GM12878 (cell line): ENCODE measurements around the gene HTR3C. TPM values are rescaled to one million over a fixed set of nuclear protein-coding genes. Genes with fewer than 3 reads are reported as not detected.

ENCODE experiments used
- ATAC-seq: fragments of 200-7000 bp; cut with Tn5 transposase; 3 replicates; pipeline ENCODE4 v1.9.1; 2020; ENCODE audit warnings: mild to moderate bottlenecking, moderate library complexity
- BruUV-seq: library from RNA; stranded (reverse); fragments of 400-500 nt; replicated peaks from 2 replicates; lab custom pipeline; 2021; lab: Mats Ljungman, UMichigan
- CTCF ChIA-PET: fragments of 300-600 bp; sonication (Branson Sonifier 250); formaldehyde crosslinking; extraction: SDS; loops from one replicate; lab custom pipeline; 2021; ENCODE audit warnings: inconsistent platforms; lab: Yijun Ruan, JAX
- POLR2A ChIA-PET: fragments of 350-600 bp; formaldehyde crosslinking; extraction: SDS; loops from one replicate; lab custom pipeline; 2021; ENCODE audit warnings: inconsistent platforms; lab: Charles Lee
- RAD21 ChIA-PET: fragments of 300-600 bp; sonication (Branson Sonifier 250); formaldehyde crosslinking; loops from one replicate; lab custom pipeline; 2023; ENCODE audit warnings: antibody characterized with exemption; ENCODE audit not compliant: unreplicated experiment; lab: Charles Lee
- SMC1A ChIA-PET: fragments of 300-600 bp; sonication (Branson Sonifier 250); formaldehyde crosslinking; loops from one replicate; lab custom pipeline; 2023; ENCODE audit not compliant: unreplicated experiment, uncharacterized antibody; lab: Charles Lee
- DNase-seq: peaks from one replicate; pipeline ENCODE4 v3.0.0-alpha.2; 2011; ENCODE audit warnings: low read depth, low spot score
- FAIRE-seq: peaks from 3 replicates; lab custom pipeline; 2011; peaks lifted over from hg19 to GRCh38; lab: Jason Lieb, UNC
- H2AFZ ChIP-seq: 2 replicates; pipeline ENCODE4 v1.6.0; 2011; ENCODE audit warnings: low read depth, low read length, control low read depth; ENCODE audit not compliant: control insufficient read depth
- H3K27ac ChIP-seq: 2 replicates; pipeline ENCODE4 v1.5.1; 2011; ENCODE audit warnings: control low read depth; ENCODE audit not compliant: control insufficient read depth, insufficient read depth
- H3K27me3 ChIP-seq, 2 experiments: replicated peaks in 1 of 2; 2 replicates each; pipeline versions ENCODE4 v1.6.0 to v1.6.1; 2011; ENCODE audit warnings: low read length in 1 of 2; ENCODE audit not compliant: control insufficient read depth in 2 of 2, insufficient read depth in 2 of 2
- H3K36me3 ChIP-seq, 2 experiments: 2 replicates each; pipeline ENCODE4 v1.5.1; 2011; ENCODE audit warnings: low read length in 1 of 2; ENCODE audit not compliant: control insufficient read depth in 2 of 2, insufficient read depth in 2 of 2
- H3K4me1 ChIP-seq: 2 replicates; pipeline ENCODE4 v1.6.1; 2011; ENCODE audit warnings: mild to moderate bottlenecking, low read length, moderate library complexity, mixed read lengths; ENCODE audit not compliant: control insufficient read depth, insufficient read depth
- H3K4me2 ChIP-seq: 2 replicates; pipeline ENCODE4 v1.6.0; 2011; ENCODE audit warnings: control low read depth; ENCODE audit not compliant: control insufficient read depth, insufficient read depth
- H3K4me3 ChIP-seq: fragments of 200-600 bp; sonication (generic); 2 replicates; pipeline ENCODE4 v1.5.1; 2016
- H3K79me2 ChIP-seq: 2 replicates; pipeline ENCODE4 v1.6.0; 2011; ENCODE audit warnings: low read length; ENCODE audit not compliant: control insufficient read depth, insufficient read depth
- H3K9ac ChIP-seq: 2 replicates; pipeline ENCODE4 v1.8.0; 2011; ENCODE audit warnings: low read length, control low read depth, mixed read lengths; ENCODE audit not compliant: control insufficient read depth, insufficient read depth
- H3K9me3 ChIP-seq: replicated peaks from 3 replicates; pipeline ENCODE4 v1.5.1; 2011; ENCODE audit warnings: mild to moderate bottlenecking, low read length; ENCODE audit not compliant: control insufficient read depth, insufficient read depth
- H4K20me1 ChIP-seq: 2 replicates; pipeline ENCODE4 v1.6.0; 2011; ENCODE audit not compliant: control insufficient read depth, insufficient read depth
- ATF3 ChIP-seq: IDR thresholded peaks from 2 replicates; pipeline ENCODE4 v1.6.1; 2011; ENCODE audit warnings: low read depth, mild to moderate bottlenecking, low read length, moderate library complexity, borderline replicate concordance; ENCODE audit errors: extremely low read depth
- BMI1 ChIP-seq: fragments of 450-650 bp; IDR thresholded peaks from 2 replicates; pipeline ENCODE4 v1.6.1; 2016; ENCODE audit warnings: mild to moderate bottlenecking, moderate library complexity, borderline replicate concordance
- CHD1 ChIP-seq: IDR thresholded peaks from 2 replicates; pipeline ENCODE4 v1.6.1; 2012; ENCODE audit warnings: low read depth, low read length, improper control_type of control experiment
- HDGF ChIP-seq: fragments of 450-650 bp; IDR thresholded peaks from 2 replicates; pipeline ENCODE4 v1.6.1; 2016; ENCODE audit warnings: antibody characterized with exemption
- IKZF2 ChIP-seq, 2 experiments: fragments of 450-650 bp; IDR thresholded peaks; 2 replicates each; pipeline ENCODE4 v1.6.1; 2017; ENCODE audit warnings: mild to moderate bottlenecking in 2 of 2, moderate library complexity in 2 of 2
- IRF3 ChIP-seq: fragments of 450-650 bp; IDR thresholded peaks from 2 replicates; pipeline ENCODE4 v1.6.1; 2014; ENCODE audit warnings: mild to moderate bottlenecking
- JUND ChIP-seq: IDR thresholded peaks from 2 replicates; pipeline ENCODE4 v1.6.1; 2012; ENCODE audit warnings: low read depth, mild to moderate bottlenecking, low read length, improper control_type of control experiment, moderate library complexity
- MLLT1 ChIP-seq: fragments of 450-650 bp; IDR thresholded peaks from 2 replicates; pipeline ENCODE4 v1.6.1; 2016; ENCODE audit warnings: mild to moderate bottlenecking
- NR2C2 ChIP-seq: IDR thresholded peaks from 2 replicates; pipeline ENCODE4 v1.6.1; 2011; ENCODE audit warnings: borderline replicate concordance, low read depth; ENCODE audit not compliant: control insufficient read depth, insufficient read length
- POU2F2 ChIP-seq: IDR thresholded peaks from 3 replicates; pipeline ENCODE4 v1.6.1; 2011; ENCODE audit warnings: low read depth, mild to moderate bottlenecking, low read length, borderline replicate concordance
- USF1 ChIP-seq: IDR thresholded peaks from 2 replicates; pipeline ENCODE4 v1.6.1; 2011; ENCODE audit warnings: borderline replicate concordance, low read depth, mild to moderate bottlenecking, moderate library complexity, mixed read lengths, low read length; ENCODE audit not compliant: insufficient read depth; ENCODE audit errors: extremely low read length
- ZNF217 ChIP-seq: fragments of 450-650 bp; IDR thresholded peaks from 2 replicates; pipeline ENCODE4 v1.6.1; 2017; ENCODE audit warnings: antibody characterized with exemption, mild to moderate bottlenecking
- WGBS: methylation state at CpG from one replicate; pipeline ENCODE4 v1.1.6; 2016; ENCODE audit warnings: low lambda C conversion rate; ENCODE audit not compliant: insufficient replicate concordance, insufficient coverage; ENCODE audit errors: missing lambda C conversion rate; 5-methylcytosine and 5-hydroxymethylcytosine counted together
- in situ Hi-C: fragments of 300-500 bp; cut with MboI; formaldehyde crosslinking; loops from 9 replicates; pipeline ENCODE4 v1.14.3; 2018; ENCODE audit warnings: mixed read lengths
- intact Hi-C: fragments of 100-400 bp; cut with micrococcal nuclease; formaldehyde crosslinking; loops from one replicate; pipeline ENCODE4 v1.14.2; 2022; ENCODE audit not compliant: unreplicated experiment
- polyA plus RNA-seq, 11 experiments: library from polyadenylated mRNA; depleted of rRNA in 4 of 11; unstranded in 6 of 11; stranded (reverse) in 5 of 11; fragments of >200 nt; fragmentation: Nextera tagmentation in 4 of 11; fragmentation: Illumina TruSeq in 1 of 11; extraction: Ambion mirVana in 4 of 11; extraction: Trizol in 1 of 11; gene quantifications; 1 replicate in 1 of 11; 2 replicates in 10 of 11; pipeline versions ENCODE4 v1.2.1 to v1.2.3, GENCODE V29; 2011 to 2016; ENCODE audit warnings: inconsistent platforms in 2 of 11, missing spikeins in 2 of 11, low read depth in 1 of 11
- total RNA-seq, 4 experiments: library from RNA; depleted of rRNA in 3 of 4; stranded (reverse); fragments of >200 nt in 3 of 4; fragmentation: Illumina TruSeq in 1 of 4; extraction: Trizol in 1 of 4; gene quantifications; 2 replicates each; pipeline versions ENCODE4 v1.2.1 to v1.2.3, GENCODE V29; 2013 to 2021

The HTR3C gene
- total and polyA plus RNA-seq, 10 of the 15 experiments (the other 5 are each of a cell fraction or from before 2014, with no cell fraction given) = not detected

- no peak for TF ChIP-seq NR2C2
Observed at GRCh38 chr3:184058029-184058428, 5.2 kb downstream of the HTR3C start (continued).

- H3K27ac ChIP-seq = no peak overlapping the region
- POLR2A ChIA-PET = no interaction called here
- CTCF ChIA-PET = no interaction called here
- H3K27me3 ChIP-seq = no peaks in the 10 kb centered on the region; a peak in 2 of 4 replicates
- H3K4me1 ChIP-seq = no peaks in the 10 kb centered on the region
- H3K9me3 ChIP-seq = no peaks in the 10 kb centered on the region
- 19% methylated on average over 7 of the region's 7 CpGs for WGBS
- H3K4me3 ChIP-seq = no peak overlapping the region
- no peaks in the 10 kb centered on the region for H3K79me2 ChIP-seq
- H3K4me2 ChIP-seq = no peak overlapping the region
- SMC1A ChIA-PET = no interaction called here
- in situ Hi-C loops = no loop called here
- RAD21 ChIA-PET = no interaction called here
- H3K9ac ChIP-seq = no peak overlapping the region
- ATAC-seq = no peak
- H4K20me1 ChIP-seq = no peaks in the 10 kb centered on the region
- FAIRE-seq = no peak
- no peaks in the 10 kb centered on the region for H3K36me3 ChIP-seq
- no peak for DNase-seq
- BruUV-seq = no TSS peak
- intact Hi-C loops = no loop called here
- no peak for TF ChIP-seq POU2F2
- no peak for TF ChIP-seq CHD1
- TF ChIP-seq HDGF = no peak
- TF ChIP-seq IKZF2 (IDR thresholded peaks at IDR 0.05) = no peak
- no peak for TF ChIP-seq ZNF217
- H2AFZ ChIP-seq = no peak overlapping the region
Observed at GRCh38 chr3:184059424-184059823, 6.6 kb downstream of the HTR3C start.

- intact Hi-C loops (loop anchor here (1.0 kb wide), 1 partner anchor 21 kb away; no protein-coding TSS in a partner anchor), in situ Hi-C loops (no loop called here)
- no peak overlapping the region for H3K4me3 ChIP-seq
- no TSS peak for BruUV-seq
- no peak overlapping the region for H2AFZ ChIP-seq
- no peak for FAIRE-seq
- no peaks in the 10 kb centered on the region for H3K9me3 ChIP-seq
- H3K36me3 ChIP-seq = no peaks in the 10 kb centered on the region
- ChIA-PET CTCF (no interaction called here), RAD21 (no interaction called here), SMC1A (interaction anchor here (1.0 kb wide), 1 partner anchor 1603 kb away, joined by 3 read pairs; no protein-coding TSS in a partner anchor), POLR2A (no interaction called here)
- TF ChIP-seq IRF3 (no peak), ATF3 (no peak), USF1 (no peak), MLLT1 (no peak), BMI1 (no peak), JUND (no peak)
- DNase-seq = no peak
- no peaks in the 10 kb centered on the region for H3K79me2 ChIP-seq
- H3K4me1 ChIP-seq = no peaks in the 10 kb centered on the region
- no peak for ATAC-seq
- H3K27me3 ChIP-seq = no peaks in the 10 kb centered on the region; a peak in 1 of 4 replicates
- H3K9ac ChIP-seq = no peak overlapping the region
- H3K27ac ChIP-seq = no peak overlapping the region
- H3K4me2 ChIP-seq = no peak overlapping the region
- no peaks in the 10 kb centered on the region for H4K20me1 ChIP-seq
Observed at GRCh38 chr3:184062637-184063036, 9.8 kb downstream of the HTR3C start.
